SH-SY5Y (cell line): ENCODE results near the gene CAB39L.

Source experiments
- GATA2 ChIP-seq: IDR thresholded peaks from 2 replicates; pipeline ENCODE4 v1.6.1; 2011; ENCODE audit warnings: mild to moderate bottlenecking, low read depth, low read length
- GATA3 ChIP-seq: IDR thresholded peaks from 2 replicates; pipeline ENCODE4 v1.6.1; 2011; ENCODE audit warnings: low read depth, mild to moderate bottlenecking, low read length, moderate library complexity

GRCh38 chr13:49308921-49309408 is 134.9 kb downstream of the CAB39L start:
- TF ChIP-seq GATA2 (no peak), GATA3 (no peak)
